GM19328 (cell line): ENCODE results near the gene LSAMP.

ENCODE experiments used
- ATAC-seq: cut with Tn5 transposase; IDR thresholded peaks from one replicate; pipeline ENCODE4 v1.9.1; 2021; ENCODE audit warnings: mild to moderate bottlenecking, moderate library complexity; ENCODE audit not compliant: unreplicated experiment

LSAMP gene

DNA sequence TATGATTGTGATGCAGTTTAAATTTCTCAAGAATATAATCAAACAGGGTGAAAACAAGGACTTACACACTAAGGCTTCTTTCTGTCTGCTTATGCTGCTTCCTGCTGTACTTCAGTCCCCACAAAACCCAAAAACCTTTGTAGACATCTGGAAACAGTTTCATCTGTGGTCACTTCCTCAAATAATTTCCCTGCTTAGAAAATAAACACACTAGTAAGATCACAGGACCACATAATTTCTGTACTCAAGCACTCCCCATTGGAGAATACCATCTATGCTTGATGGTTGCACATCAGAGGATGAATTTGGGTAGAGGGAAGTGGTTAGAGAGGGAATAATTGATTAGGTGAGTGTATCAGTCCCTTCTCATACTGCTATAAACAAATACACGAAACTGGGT, 266.2 kb downstream of the LSAMP start:
- ATAC-seq, result no peak

DNA sequence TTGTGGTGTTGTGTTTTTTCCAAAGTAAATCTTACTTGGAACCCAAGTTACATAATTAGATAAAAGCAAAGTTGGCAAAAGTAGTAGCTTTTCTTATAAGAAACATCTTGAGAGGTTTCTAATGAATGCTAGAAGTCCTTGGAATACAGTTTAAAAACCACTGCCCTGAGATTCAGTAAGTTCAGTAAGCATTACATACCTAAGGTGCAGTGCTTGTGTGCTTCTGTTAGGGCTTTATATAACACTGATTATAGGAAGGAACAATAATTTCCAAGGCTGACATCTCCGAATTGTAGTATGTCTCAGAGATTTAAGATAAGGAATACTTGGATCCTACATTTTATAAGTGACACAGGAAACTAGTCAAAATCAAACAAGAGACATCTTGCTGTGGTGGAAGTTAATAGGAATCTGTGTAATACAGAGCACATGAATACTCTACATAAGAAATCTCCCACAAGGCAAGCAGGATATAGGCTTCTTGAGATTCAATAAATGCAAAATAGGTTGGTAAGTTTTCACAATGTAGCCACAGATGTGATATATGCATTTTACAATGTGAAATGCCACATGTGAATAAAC, 268.2 kb downstream of the LSAMP start:
- ATAC-seq, result no peak

DNA sequence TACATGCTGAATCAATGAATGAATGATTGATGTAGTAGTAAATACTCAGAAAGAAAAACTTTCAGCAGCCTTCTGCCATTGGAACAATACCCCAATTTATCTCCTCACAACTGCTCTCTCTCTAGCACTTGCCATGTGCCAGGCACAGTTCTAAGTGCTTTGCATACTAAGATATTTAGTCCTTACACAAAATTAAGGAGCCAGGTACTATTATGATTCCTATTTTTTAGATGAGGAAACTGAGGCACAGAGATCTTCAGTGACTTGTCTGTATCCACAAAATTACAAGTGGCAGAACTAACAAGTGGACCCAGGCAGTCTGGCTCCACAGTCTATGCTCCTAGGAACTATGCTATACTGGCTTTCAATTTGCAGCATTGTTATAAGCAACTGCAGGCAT, 279.2 kb downstream of the LSAMP start:
- ATAC-seq, result no peak

DNA sequence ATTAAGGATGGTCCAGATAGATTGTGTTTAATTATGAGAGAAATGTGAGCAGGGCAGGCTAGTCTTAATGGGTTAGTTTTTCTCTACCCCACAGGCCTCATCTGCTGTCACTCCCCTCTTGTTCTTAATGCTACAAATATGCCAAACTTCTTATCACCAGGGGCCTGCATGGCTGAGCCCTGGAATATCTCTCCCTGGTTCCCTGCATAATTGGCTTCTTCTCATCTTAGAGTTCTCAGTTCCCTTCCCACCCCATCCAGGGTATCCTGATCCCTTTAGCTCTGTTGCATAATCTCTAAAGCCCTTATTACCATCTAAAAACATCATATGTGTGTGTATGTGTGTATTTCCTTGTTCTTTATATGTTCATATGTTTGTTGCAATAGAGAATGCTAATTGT, 279.6 kb downstream of the LSAMP start:
- no peak for ATAC-seq

DNA sequence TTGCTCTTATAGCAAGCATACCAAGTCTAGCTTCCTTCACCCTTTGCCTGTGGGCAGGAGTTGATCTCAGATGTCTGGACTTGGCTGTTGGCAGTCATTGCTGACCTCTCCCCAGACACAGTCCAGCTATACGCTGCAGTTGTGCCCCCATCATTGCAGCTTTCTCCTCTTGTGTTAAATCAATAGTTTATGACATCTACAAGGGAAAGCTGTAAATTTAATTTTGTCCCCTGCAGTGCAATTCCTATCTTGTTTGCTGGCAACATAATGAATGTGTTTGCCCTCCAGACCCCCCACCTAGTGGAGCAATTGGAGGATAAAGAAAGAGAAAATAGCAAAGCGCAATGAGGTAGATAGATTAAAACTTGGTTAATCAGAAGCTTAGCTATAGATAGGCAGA, 280.2 kb downstream of the LSAMP start:
- no peak for ATAC-seq

DNA sequence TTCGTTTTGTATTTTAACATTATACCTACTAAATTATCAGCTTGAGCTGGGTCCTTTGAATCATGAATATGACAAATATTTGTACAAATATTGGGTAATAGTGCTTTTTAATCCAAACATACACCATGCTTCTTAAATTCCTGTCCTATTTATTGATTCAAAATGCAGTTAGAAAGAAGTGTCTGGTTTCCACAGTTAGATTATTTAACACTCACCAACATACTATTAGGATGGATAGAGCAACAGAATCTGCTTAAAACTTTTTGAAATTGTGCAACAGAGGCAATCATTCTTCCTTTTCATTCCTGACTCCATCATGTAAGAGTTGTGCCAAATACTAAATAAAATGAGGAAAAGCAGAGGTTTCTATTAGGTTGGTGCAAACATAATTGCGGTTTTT, 281.2 kb downstream of the LSAMP start:
- ATAC-seq, result no peak

DNA sequence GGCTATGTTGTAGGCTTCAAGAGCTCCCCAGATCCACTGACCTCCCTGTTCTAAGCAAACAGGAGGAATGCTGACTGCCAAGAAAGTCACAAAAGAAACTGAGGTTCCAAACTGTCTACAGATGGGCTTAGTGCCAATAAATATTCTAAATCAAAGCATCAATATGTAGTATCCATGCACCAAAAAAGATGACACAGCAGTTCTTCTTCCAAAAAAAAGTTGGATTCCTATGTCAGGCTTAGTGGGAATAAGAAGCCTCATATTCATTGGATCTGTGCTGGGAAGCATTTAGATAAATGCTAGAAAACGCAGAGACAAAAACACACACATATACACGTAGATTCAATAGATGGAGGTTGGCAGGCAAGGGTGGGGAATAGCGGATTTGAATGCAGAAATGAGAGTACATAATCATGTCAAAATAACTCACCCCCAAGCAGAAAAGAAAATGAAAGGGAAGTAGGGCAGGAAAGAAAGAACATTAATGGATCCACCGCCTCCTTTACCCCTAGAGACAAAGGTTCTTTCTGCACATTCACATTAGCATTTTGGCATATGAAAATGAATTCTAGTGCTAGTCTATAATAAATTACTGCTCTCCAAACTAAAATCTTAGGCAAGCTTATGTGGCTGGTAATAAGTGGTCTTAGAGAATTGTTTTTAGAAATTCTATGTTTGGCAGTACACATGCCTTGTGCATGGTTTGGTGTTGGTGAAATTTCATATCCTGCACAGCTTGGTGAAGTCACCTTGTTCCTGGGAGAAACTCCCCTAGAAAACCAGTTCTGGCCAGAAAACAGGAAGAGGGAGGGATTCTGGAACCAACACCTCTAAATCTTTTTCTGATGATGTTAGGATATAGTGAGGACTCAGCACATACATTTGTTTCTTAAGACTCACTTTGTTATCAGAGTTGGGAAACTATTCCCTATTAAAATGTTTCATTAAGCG, 283.4 kb downstream of the LSAMP start:
- ATAC-seq, result no peak

DNA sequence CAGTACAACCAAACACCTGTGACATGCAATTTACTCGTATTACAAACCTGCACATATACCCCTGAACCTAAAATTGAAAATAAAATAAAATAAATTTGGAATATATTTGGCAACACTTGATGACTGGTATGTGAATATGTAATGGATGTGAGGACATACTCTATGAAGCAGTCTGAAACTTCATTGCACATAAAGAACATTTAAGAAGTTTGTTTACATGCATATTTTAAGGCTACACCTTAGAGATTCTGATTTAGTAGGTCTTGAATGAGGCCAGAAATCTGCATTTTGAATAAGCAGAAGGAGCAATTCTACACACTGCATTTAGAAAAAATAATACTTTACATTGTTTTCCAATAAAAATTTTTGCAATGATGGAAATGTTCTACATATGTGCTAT, 284.7 kb downstream of the LSAMP start:
- ATAC-seq, result no peak

DNA sequence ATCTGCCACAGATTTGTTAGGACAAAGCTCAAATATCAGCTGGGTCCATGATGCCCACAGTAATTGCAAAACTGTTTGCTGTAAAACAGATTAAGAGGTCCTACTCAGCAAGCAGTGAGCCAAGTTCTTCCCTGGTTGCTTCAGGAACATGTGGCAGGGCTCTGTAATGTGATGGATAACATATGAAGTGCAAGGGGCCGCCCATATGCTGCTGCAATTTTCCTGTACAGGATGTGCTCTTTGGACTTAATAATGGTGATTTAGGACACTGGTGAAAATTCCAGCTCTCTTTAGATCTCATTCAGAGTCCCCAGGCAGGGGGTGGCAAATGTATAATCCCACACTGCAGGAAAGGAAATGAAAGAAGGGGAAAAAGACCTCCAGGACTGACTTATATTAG, 289.4 kb downstream of the LSAMP start:
- ATAC-seq, result no peak

DNA sequence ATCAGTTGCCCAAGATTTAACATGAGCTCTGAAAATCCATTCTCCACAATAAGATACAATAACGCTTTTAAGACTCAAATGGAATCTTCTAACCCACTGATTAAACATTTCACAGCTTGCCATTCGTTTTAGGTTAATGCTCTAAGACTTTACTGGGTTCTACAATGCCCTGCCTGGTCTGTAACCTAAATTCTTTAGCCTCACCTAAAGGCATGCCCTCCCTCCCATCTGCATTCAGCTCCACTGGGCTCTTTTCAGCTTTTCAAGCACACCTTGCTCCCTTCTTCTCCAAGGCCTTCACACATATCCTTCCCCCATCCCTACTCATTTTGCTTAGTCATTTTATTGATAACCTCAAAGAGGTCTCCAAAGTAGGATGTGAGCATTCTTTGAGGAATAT, 290.9 kb downstream of the LSAMP start:
- no peak for ATAC-seq

DNA sequence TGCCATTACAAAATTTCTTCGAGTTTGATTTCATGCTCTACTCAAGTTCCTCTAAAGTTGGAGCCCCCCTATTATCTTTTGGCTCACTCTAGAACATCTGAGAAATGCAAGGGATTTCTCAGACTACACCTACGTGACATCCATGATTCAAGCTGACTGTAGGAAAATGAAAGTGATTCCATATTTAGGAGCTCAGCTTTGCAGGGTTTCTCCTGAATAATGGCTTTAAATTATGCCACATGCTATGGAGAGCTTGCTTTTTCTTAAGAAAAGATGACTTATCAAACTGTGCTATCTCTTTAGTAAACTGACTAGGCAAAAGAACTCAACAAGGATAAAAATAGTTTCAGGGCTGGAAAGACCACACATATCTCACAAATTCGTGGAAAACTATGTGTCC, 292.1 kb downstream of the LSAMP start:
- no peak for ATAC-seq

DNA sequence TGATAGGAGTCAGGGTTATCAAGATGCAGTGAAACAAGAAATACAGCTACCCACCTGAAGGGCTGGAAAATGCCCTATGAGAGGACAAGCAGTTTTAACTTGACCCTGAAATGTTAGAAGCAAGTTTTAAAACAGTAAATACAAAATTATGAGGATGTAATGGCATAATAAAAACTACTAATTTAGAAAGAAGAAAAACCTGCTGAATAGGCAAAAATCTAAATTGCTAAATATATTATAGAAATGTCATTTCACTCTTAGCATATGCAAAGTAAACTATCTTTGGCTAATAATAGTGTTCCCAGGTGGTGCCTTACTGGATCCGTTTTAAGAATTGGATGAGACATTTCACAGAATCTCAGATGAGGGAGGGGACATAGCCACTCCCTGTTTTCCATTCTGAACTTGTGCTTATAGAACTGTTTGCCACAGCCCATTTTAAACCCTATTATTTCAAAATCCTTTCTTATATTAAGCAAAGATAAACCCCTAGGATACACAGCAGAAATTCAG, 294.6 kb downstream of the LSAMP start:
- ATAC-seq, result no peak

DNA sequence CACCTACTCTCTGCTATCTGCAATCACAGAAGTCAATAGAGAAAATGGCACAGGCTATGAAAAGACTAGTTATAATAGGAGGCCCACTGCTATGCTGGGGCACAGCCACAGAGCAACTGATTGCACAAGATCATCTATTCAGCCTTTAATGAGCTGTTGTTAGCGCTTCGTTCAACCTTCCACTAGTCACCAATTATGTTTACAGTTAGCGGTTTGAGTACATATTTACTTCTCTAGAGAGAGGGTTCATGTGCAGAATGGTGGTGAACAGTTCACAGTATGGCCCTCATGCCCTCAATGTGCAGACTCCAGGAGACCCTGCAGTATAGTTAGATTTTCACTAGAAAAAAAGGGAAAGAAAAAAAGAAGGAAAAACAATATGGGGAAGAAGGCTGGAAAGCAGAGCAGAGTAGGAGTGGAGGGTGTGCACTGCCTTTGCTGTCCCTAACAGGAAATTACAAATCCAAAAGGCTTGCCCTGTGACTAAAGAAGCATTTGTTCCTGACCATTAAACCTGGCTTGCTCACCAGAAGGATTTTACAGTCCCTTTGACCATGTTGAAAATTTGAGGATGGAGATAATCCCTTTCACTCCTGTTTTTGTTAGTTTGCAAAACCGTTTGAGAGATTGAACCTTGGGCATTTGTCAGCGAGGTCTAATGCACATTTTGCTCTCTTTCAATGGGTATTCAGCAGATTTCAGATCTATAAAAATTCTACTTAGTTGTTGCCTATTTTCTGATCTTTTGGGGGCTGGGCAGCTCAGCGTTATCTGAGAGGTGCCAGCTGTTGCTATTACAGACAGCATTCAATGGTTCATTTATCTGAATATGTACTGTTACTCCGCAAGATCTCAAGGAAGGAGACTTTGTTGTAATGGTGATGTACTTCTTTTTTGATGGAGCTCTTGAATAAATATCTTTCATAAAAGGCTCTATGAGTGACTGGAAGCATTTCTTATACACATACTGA, 296.1 kb downstream of the LSAMP start:
- no peak for ATAC-seq

DNA sequence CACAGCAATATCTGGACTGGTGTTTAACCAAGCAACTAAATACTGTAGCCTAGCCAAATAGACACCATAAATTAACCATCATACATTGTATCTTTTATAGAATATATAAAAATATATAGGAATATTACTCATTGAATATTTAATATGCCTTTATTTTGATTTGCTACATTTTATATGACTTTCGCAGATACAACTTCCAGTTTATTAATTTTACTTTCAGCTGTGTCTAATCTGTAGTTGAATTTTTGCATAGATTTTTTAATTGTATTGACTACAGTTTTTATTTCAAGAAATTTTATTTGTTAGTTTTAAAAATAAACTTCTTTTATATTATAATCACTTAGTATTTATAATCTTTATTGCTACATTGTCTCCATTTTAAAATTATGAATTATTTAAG, 299.7 kb downstream of the LSAMP start:
- no peak for ATAC-seq

DNA sequence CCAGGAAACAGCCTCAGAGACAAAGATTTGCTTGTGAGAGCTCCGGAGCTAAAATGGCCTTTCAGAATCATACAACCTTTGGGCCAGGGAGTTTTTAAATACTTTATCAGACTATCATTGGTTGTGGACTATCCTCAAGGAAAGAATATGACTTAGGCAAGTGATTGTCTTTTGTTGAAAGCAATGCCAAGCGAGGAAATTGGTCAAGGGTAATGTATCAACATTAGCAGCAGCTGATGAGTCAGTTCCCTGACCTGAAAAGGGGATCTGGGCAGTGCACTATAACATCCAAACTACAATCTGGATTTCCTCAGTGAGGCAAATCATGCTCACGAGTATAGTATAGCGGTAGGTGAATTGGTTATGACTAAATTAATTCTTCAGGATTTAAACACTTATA, 303.6 kb downstream of the LSAMP start:
- no peak for ATAC-seq

DNA sequence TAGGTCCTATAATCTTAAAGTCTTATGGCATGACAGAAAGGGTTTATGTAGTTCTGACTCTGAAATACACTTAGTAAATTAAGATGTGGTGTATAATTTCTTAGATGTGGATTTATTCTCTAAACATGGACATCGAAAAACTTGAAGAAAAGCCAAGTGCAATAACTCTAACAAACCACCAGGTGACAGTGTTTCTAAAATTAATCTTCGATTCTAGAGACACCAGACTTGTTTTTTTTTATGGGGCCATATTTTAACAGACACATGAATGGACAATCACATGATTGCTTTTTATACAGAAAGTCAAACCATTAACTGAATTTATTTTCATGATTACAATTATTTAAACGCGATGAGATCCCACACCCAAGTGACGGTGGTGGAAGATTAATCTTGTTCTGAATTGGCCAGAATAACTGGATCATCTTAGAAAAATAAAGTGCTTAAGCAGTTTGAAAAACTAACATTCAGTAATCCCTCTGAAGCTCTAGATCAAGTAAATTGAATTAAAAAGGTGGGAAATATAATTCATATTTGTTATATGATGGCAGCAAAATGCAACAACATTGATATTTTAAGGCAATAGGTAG, 305.1 kb downstream of the LSAMP start:
- no peak for ATAC-seq

DNA sequence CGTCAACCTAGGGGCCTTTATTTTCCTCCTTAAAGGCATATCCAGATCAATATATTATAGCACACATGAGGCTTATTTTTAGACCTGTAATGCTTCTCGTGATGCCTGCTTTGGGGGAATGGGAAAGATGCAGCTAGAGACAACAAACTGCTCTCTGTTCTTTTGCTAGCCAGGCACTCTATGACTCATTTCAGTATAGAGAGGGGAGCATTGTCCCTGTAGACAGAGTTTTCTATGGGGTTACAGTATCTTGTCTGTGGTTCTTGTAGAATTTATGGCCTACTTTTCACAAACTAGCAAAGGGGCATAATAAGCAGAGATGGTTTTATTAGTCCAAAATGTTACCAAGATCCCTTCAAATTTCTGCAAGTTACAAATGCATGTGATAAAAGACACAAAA, 305.6 kb downstream of the LSAMP start:
- ATAC-seq, result no peak

DNA sequence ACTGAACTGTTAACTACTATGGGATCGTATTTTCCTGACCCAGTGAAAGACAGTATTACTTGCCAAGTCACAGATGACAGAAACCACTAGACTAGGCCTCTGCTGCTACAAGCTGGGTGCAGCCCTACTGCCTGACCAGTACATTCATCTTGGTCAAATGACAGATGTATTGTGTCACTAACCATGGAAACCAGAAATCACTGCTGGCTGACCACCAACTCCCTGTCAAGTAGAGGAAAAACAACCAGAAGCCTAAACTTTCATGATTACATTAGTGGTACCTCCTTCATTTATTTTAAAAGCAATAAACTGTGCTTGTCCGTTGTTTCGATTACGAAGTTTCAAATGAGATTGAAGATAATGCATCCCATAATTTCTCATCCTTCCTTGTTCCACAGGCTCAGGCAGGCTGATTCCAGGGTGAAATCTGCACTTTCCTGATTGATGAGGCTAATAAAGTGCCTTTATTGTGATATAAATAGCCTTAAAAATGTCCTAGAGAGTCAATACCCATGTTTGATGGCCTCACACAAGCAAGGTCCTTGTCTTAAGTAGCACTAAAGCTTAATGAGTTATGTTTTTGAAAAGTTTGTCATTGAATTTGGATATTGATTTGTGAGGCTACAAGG, 309.7 kb downstream of the LSAMP start:
- no peak for ATAC-seq

DNA sequence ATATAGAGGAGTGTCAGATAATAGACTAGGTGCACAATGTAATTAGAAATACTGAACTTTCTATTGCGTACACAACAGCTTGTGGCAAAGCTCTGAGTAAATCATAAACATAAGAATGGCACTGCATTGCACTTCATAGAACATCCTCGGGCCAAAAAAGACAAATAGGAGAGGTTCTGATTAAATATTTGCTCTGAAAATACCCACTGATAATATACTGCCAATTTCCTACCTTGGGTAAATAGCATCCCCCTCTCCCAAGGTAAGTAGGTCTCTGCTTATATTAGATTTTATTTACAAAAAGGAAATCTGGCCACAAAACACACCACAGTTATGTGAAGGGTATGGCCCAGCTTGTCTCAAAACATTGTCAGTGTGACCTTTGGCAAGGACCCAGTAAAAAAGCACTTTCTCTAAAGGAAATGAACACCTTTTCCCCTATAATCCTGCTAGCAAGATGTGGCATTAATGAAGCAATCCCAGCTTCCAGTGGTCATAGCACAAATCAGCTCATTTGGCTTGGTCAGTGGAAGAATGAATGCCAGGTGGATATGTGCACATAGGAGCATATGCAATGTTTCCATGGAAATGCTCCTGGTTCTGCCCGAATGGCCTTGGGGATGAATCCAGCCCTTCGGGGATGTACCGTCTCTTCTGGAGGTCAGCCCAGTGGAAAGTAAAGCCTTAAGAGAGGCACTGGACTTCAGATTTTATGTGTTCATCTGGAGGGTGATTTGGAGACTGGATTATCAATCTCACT, 315.9 kb downstream of the LSAMP start:
- ATAC-seq, result no peak

DNA sequence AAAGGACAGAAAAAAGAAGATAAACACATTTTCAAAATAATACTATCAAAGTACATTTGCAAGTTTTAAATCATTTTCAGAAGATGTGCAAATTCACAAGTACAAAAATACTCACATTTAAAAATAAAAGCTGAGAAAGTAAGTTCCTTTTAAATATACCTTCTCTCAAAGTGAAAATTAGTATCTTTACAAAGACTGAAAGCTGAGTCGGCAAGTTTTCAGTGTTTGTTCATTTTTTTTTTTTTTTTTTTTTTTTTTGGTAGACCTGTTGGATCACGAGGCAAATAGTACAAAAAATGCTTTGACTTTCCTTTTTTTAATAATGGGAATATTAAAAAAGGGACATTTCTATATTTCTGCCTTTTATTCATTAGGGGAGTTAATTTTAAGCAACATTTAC, 317.8 kb downstream of the LSAMP start:
- no peak for ATAC-seq
